Measurements from ENCODE around the gene COG3.
A peak's percentile ranks its signal among the peaks of the same experiment; 100 is the strongest.
"Not testable (repeated sequence)": the region's sequence is repeated elsewhere in the genome, so short reads cannot be mapped to it uniquely, and the experiment has no call there.

The COG3 gene

DNA sequence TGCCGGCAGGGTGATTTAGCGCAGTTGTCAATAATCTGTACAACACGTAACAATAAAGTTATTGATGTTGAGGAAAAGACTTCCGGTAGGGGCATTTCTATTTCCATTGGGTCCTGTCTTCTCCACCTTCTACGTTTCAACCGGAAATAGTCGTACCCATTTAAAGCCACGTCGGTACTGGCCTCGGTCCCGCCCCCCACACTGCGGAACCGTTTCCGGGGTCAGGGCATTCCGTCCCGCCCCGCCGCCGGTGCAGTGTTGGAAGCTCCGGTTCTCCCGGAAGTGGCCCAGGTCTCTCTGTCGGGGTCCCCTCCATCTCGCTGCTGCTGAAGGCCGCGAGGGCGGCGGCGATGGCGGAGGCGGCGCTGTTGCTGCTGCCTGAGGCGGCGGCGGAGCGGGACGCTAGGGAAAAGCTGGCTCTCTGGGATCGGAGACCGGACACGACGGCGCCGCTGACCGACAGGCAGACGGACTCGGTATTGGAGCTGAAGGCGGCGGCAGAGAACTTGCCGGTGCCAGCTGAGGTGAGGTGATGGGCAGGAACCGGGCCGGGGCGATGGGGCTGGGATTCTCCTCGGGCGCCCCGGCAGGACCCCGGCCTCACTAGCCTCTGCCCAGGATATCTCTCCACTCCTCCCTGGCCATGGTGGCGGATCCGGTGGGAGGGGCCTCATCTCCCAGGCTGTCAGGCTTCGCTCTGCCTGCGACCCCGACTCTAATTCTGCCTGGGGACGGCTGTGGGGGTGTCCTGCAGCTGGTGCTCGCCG lies at the start of gene COG3:
Gene COG3 (plus strand): TSS at position 253 of the 767 bp plus-strand sequence. CDS start 98 bp downstream, at position 351.
- peak; percentile 98 for DNase-seq

DNA sequence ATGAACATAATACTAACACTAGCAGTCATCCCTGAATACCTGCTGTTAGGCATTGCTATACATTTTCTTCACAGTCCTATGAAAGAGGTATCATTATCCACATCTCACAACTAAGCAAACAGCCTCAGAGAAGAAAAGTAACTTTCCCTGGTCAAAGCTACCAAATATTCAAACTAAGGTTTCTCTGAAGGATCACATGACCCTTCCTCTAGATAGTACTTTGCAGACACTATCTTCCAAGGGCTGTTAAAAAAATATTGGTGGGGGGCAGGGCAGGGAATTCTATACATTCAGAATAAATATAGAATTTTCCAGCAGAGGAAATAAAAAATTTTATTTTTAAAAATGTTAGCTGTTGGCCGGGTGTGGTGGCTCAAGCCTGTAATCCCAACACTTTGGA lies 49.6 kb upstream of the COG3 start:
- DNase-seq, result no peak

DNA sequence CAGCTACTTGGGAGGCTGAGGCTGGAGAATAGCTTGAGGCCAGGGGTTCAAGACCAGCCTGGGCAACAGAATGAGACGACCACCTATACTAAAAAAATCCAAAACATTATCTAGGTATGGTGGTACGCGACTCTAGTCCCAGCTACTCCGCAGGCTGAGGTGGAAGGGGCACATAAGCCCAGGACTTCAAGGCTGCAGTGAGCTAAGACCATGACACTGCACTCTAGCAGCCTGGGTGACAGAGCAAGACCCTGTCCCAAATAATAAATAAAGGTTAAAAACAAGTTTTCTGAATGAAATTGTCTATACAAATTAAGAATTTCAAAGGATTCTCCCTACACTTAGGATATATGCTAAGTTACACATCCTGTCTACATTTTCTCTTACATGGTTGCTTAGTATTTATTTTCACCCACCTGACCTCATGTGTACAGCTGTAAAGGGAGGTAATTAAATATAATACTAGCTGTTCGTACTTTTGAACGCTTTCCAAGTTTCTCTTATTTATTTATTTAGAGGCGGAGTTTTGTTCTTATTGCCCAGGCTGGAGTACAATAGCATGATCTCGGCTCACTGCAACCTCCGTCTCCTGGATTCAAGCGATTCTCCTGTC lies 48.1 kb upstream of the COG3 start:
- no peak for DNase-seq

DNA sequence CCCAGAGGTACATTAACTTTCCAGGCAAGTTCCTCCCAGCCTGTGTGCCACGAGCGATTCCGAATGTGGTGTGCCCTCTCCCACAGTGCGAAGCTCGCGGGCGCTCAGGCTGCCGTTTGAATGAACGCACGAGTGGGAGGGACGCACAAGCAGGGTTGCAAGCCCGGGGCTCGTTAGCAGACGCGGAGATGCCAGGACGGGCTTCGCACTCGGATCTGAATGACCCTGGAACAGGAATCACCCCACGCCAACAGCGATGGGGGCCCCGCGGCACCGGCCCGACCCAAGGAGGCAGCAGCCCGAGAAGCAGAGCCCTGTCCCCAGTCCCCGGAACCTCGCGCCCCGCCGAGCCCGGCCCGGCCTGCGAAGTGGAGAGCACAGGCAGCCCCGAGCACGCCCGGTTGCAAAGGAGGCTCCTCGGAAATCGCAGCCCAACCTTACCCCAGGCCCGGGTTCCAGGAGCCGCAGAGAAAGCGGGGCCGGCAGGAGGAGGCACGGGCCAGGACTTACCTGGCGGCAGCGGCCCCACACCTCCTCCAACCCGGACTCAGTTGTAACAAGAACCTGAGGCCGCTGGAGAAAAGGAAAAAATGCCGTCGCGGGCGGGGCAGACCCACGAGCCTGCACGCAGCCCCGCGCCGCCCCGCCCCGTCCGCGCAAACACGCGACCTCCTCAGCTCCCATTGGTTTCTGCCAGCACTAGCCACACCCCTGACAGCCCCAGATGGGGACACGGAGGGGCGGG lies 46.8 kb upstream of the COG3 start, which contains the start of gene SLC25A30:
Gene SLC25A30 (minus strand): TSS at position 584 of the 745 bp plus-strand sequence. CDS start 6,948 bp downstream, outside the sequence.
- DNase-seq, result peak; percentile 95

DNA sequence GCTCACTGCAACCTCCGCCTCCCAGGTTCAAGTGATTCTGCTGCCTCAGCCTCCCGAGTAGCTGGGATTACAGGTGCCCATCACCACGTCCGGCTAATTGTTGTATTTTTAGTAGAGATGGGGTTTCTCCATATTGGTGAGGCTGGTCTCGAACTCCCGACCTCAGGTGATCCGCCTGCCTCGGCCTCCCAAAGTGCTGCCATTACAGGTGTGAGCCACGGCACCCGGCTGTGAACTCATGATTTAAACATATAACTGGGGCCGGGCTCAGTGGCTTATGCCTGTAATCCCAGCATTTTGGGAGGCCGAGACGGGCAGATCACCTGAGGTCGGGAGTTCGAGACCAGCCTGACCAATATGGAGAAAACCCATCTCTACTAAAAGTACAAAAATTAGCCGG lies 45.4 kb upstream of the COG3 start:
- not testable (repeated sequence) for DNase-seq

- DNase-seq, result no peak
These were observed 44.8 kb upstream of the COG3 start for GRCh38 chr13:45419945-45420344.

DNA sequence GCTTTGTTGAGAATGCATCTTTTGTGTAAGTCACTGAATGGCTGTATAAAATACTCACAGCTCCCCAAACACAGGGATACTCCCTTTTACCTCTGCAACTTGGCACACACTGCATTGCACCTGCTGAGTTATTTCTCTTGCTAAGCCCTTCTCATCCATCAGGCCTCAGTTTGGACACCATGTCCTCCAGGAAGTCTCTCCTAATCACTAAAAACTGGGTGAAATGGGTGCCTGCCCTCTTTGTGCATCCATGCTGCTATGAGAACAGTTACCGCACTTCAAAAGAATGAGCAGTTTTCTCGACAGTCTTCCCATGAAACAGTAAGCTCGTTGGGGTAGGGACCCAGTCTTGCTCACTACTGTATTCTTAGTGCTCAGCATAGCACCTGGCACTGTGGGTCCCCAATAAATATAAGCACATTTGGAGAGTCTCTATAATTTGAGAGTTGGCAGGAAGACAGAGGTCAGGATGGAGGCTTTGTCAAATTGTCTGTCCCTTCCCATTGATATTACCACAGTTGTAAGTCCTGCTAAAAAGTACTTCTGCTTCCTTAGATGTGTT lies 41.9 kb upstream of the COG3 start:
- DNase-seq, result no peak

- not testable (repeated sequence) for DNase-seq
These were observed 38.5 kb upstream of the COG3 start for GRCh38 chr13:45426056-45426841.

GRCh38 chr13:45432737-45433380 lies 31.9 kb upstream of the COG3 start:
- DNase-seq, result no peak

GRCh38 chr13:45433381-45433790 lies 31.4 kb upstream of the COG3 start:
- no peak for DNase-seq

GRCh38 chr13:45434556-45435371 lies 30.0 kb upstream of the COG3 start:
- DNase-seq, result peak; percentile 57

GRCh38 chr13:45436332-45436731 lies 28.4 kb upstream of the COG3 start:
- DNase-seq, result no peak

DNA sequence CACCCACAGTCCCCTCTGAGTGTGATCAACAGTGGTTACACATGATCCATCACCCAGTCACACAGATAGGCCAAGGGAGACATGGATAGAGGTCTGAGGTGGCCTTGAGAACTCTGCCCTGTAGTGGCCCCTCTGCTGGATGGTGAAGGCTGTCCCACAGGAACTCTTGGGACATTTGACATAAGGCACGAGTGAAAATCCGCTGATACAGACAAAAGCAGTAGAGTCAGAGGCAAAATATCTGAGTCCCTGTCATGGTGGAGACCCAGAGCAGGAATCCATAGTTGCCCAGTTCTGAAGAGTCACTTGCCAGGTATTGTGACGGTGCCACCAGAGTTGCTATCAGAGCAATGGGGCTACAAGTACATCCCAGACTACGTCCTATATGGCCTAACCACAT lies 27.8 kb upstream of the COG3 start:
- no peak for DNase-seq

- no peak for DNase-seq
These were observed 26.8 kb upstream of the COG3 start for GRCh38 chr13:45437947-45438346.

- DNase-seq, result no peak
These were observed 25.7 kb upstream of the COG3 start for GRCh38 chr13:45439008-45439407.

GRCh38 chr13:45439781-45440462 lies 24.8 kb upstream of the COG3 start:
- DNase-seq, result no peak

- peak; percentile 15 for DNase-seq
These were observed 23.1 kb upstream of the COG3 start for GRCh38 chr13:45441633-45442032.

GRCh38 chr13:45445053-45445452 lies 19.7 kb upstream of the COG3 start:
- DNase-seq, result no peak

DNA sequence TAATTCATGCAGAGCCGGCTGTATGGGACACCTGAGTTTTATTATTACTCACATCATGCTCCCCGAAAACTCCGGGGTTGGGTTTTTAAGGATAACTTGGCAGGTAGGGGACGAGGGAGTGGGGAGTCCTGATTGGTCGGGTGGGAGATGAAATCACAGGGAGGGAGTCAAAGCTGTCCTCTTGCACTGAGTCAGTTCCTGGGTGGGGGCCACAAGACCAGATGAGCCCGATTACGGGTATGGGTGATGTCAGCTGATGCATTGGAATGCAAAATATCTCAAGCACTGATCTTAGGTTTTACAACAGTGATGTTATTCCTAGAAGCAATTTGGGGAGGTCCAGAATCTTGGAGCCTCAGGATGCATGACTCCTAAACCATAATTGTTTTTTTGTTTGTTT lies 18.6 kb upstream of the COG3 start:
- DNase-seq, result no peak

DNA sequence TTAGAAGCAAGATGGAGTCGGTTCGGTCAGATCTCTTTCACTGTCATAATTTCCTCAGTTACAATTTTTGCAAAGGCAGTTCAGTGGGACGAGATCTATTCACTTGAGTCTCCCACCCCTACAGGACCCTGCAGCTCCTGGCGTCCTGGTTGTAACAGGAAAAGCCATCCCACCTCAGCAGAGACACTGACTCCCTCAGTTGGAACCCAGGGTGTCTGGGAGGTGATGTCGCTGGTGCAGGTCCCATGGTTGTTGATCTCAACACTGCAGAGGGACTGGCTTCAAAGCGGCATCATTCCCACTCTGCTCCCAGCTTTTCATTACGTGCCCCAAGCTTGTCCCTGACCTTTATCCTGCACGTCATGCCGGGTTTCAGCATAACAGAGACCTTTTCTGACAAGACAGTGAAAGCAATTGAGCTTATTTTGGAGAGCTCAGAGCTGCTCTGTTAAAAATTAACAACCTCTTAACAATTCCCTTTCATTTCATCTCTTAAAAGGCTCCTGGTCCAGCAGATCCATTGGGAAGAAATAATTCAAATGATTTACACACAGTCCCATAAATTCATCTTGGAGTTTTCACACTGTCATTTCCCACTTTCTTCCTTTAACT lies 17.6 kb upstream of the COG3 start:
- DNase-seq, result peak; percentile 46

Data from DMS53 (cell line).